NCI-H524 (cell line): ENCODE data around the gene FNDC3B.
"Not testable (repeated sequence)": the region's sequence is repeated elsewhere in the genome, so short reads cannot be mapped to it uniquely, and the experiment has no call there.

Experiments
- DNase-seq, 2 experiments: peaks; one replicate each; lab custom pipeline; 2025; lab: John Stamatoyannopoulos, UW

Gene FNDC3B

DNA sequence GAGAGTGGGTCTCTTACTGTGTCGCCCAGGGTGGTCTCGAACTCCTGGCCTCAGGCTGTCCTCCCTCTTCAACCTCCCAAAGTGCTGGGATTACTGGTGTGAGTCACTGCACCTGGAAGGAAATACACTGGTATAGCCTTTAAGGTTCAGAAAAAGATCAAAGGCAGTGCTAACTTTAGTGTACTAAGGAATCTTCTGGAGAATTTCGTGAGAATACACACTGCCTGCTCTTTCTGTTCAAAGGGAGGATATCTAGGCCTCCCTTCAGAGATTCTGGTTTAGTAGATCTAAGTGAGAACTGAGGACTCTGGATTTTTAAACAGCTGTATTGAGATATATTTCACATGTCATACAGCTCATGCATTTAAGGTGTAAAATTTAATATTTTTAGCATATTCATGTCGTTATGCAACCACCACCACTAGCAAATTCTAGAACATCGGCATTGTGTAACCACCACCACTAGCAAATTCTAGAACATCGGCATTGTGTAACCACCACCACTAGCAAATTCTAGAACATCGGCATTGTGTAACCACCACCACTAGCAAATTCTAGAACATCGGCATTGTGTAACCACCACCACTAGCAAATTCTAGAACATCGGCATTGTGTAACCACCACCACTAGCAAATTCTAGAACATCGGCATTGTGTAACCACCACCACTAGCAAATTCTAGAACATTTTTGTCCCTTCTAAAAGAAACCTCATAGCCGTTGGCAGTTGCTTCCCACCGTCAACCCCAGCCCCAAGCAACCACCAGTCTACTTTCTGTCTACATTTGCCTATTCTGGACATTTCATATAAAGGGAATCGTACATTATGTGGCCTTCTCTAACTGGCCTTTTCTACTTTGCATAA lies 54.4 kb downstream of the FNDC3B start:
- DNase-seq: not testable (repeated sequence)

DNA sequence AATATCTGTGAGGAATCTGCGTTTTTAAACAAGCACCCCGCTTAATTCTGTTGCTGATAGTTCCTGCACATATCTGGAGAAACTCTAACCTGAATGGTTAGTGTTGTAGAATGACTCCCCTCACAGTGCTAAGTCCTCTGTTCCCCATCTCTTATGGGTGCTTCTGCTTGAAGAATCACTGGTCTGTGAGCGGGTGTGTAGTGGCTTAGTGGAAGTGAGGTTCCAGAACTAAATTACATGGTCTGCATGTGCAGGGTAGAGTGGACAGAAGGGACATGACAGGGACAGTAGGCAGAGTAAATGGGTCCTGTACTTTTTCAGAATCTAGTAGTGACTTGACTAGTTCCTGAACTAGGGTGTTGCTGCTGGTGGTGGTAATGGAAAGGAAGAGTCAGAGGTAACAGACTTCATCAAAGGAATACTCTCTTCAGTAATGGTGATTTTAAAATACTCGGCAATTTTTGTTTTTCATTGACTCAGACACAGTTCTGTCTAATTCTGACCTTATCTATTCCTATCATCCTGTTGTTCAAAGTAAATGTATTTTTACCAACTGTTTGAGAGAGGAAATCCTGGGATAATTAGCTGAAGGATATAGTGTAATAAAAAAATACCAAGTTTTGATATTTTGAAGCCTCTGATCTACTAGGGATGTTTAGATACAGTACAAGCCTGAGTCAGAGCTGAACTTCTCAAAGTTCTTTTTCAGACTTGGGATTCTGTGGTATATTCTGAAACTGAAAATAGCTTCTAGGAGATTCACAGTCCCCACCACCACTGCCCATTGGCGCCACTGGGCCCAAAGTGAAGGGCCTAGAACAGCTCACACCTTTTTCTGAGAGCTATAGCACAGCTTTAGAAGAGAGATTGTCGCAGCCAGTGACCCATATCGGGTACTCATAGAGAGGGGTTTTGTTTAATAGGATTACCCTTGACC lies 55.5 kb downstream of the FNDC3B start:
- peak in 1 of 2 experiments; percentile 59 for DNase-seq

DNA sequence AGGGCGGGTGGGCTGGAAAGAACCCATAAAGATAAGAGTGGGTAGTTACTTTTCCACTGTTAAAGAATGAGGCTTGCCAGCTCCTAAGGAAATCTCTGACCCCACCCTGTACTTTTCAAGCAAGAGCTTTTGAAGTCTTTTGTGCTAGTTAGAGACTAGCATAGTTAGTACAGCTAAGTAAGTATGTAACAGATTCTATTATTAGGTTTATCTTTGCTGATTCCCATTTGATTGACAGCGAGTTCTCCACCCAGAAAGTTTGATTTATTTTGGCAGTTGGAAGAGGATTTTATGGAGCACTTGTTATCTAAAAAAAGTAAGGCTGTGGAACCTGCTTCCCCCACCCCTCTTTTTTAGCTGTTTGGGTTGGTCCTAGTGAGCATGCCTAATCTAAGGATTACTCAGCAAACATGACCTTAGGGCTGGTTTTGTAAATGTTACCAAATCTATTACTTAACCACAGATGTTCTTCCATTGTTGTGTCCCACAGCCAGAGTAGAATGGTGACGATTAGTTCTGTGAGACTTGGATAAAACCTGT lies 57.6 kb downstream of the FNDC3B start:
- DNase-seq: no peak

DNA sequence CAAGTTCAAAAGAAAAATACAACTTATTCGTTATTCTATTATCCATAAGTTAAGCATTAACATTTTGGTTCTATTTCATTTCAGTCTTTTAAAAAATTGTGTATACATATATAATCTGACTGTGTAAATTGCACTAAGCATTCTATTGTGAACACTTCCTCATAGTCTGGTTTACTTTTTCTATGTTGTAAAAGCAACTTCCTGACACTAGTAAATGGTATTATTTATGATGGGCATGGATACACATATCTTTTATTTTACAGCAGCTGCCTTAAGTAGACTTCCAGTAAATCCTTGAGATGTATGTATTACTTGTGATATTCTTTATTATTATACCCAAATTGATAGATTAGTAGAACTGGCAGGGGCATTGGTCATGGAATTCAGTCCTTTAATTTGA lies 58.2 kb downstream of the FNDC3B start:
- DNase-seq: no peak

DNA sequence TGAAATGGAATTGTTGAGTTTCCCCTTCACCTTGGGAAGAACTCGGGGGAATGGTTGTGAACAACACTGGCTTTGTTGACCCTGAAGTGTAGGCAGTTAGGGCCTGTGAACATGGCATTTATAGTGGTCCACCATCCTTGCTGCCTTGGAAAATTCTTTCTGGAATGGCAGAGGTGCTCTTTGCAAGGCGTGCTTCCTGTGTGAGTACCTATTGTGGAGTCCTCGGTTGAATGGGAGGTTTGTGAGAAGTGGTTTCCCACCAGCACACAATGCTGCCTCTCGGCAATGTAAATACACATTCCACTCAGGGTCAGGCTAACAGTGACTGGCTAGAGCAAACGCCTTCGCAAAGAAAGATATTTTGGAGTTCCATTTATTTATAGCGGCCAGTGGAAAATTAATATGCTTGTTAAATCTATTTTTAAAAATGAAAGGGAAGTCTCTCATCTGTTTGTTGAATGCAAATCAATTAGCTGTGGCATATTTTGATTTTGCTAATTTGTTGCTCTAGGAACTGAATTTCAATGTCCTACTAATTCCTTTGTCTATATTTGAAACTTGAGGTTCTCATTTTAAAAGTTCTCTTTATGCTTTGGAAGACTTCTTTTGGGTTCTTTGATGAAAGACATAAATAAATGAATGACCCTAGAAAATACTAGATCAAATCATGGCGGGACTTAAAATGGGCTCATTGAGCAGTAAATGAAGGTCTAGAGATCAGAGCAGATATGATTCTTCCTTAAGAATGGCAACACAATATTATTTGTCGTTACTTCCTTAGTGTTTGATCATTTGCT lies 59.5 kb downstream of the FNDC3B start:
- no peak for DNase-seq

DNA sequence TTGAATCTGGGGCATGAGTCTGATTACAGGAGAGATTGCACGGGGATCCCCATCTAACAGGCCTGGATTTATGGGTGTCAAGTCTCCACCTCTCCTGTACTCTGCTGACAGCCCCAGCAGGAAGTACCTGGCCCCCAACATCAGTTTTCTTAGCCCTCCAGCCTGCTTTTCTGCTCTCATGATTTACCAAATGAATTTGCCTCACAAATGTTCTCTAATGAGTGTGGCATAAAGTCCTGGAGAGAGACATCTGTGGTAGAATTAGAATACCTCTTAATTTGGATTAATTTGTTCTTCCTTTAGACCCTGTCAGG lies 60.1 kb downstream of the FNDC3B start:
- DNase-seq: peak in 1 of 2 experiments; percentile 57

DNA sequence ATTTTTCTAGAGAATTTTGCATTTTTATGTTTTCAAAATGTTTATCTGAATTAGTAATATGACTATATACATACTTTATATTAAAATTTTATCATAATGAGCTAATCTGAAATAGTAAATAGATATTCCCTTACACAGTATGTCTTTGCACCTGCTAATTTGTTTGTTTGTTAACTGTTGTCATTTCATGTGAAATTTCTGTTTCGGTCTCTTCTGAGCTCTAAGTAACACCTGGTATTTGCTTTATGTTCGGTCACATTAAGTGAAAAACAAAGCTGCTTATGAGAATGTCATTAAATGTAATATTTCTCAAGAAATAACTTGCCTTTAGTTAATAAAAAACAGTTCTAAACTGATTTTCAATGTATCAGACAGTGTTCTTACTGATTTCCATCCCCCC lies 61.1 kb downstream of the FNDC3B start:
- DNase-seq: no peak

DNA sequence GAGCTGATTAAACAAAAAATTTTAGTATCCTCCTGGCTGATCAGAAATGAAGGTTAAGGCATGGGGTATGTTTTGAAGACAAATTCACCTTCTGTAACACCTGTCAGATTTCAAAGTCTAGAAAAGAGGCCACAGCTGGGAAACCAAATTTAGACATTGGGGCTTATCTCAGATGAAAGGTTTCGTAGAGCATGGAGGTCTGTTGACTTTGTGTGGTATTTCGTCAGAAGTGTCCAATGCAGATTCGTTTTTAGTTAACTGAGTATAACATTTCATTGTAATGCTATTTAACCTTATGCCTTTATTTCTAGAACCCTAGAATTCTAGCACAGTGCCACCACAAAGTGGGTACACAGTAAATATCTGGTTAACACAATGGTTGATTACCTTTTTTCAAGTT lies 61.7 kb downstream of the FNDC3B start:
- DNase-seq: no peak

DNA sequence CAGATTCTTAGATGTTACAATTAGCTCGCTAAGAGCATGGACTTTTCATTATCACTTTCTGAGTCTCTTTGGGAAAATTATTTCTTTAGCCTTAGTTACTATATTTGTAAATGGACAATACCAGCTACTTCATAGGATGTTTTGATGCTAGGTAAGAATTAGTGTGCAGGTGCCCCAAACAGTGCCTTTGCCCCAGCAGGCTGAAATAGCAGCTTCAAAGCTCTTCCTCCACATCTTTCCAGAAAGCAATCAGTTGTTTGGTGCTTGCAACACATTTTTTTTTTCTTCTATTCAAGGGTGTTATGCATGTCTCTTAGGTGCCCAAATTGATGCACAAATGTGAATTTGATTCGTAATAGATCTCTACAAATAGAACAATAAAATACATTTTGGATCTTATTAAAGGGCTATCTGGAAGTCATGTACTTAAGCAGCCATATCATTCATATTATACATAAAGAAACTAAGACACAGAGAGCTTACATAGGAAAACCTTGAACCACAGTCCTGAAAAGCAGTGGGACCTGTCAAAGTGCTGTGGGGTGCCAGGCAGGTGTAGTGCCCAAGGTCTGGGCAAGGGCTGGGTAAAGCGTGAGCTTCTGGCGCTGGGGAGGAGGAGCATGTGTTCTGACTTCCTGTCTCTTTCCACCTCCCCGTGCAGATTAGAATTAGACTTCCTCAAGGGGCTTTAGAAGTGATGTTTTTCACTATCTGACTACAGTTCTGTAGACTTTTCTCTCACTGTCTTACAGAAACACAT lies 62.9 kb downstream of the FNDC3B start:
- DNase-seq: no peak

DNA sequence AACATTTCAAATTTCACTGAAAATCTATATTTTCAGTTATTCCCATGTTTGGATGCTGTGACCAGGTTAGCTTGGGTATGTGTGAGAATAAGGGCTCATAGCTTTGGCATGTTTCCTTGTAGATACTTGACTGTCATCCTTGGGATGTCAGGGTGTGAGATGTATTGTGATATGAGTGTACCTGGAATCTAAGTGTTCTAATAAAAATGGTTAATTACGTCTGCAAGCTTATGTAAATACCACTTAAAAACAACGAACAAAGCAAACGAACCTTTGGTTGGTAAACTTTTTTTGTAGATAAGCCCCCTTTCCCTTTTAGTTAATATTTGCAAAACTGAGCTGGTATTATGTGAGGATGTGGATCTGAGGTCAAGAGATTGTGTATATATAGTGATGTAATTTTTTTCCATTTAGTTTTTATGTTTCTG lies 63.5 kb downstream of the FNDC3B start:
- DNase-seq: no peak

DNA sequence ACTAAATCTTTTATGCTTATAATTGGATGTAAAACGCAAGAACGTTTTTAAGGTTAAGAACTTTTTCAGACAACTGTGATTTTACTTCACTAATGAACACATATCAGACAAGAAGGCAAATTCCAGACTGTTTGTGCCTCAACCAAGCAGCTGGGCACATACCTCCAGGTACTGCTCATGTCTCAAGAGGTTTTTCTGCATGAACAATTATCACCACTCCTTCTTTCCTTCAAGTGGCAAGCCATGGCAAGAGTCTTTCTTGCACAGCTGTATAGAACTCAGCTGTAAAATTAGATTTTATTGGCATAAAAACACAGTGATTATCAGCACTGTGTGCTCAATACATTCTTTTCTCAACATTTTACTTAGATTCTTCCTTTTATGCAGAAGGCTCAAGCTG lies 64.3 kb downstream of the FNDC3B start:
- peak; percentile 41 to 71 for DNase-seq

DNA sequence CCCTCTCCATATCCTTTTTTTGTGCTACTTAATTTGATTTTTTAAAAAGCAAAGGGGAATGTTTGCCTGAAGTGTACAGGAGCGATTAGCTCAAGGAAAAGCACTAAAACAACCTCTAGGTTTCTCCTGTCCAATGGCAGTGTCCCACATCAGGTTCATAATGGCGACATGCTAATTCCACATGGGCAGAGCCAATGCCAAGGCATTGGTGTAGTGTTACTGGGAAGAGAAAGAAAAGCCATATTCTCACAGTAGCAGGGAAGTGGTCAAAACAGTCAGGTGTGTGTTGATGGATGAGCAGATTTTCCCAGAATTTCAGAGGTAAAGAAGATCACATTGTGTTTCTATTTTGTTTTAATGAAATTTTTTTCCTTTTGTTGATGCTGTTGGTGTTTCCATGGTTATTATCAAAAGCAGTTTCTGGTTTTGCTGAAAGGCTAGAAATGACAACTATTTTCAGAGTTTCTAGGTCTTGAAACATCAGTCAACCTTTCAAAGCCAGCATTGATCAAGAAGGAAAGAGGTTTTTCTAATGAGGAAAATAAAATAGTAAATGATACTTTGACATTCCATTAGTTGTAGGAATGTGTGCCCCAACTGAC lies 65.2 kb downstream of the FNDC3B start:
- no peak for DNase-seq

DNA sequence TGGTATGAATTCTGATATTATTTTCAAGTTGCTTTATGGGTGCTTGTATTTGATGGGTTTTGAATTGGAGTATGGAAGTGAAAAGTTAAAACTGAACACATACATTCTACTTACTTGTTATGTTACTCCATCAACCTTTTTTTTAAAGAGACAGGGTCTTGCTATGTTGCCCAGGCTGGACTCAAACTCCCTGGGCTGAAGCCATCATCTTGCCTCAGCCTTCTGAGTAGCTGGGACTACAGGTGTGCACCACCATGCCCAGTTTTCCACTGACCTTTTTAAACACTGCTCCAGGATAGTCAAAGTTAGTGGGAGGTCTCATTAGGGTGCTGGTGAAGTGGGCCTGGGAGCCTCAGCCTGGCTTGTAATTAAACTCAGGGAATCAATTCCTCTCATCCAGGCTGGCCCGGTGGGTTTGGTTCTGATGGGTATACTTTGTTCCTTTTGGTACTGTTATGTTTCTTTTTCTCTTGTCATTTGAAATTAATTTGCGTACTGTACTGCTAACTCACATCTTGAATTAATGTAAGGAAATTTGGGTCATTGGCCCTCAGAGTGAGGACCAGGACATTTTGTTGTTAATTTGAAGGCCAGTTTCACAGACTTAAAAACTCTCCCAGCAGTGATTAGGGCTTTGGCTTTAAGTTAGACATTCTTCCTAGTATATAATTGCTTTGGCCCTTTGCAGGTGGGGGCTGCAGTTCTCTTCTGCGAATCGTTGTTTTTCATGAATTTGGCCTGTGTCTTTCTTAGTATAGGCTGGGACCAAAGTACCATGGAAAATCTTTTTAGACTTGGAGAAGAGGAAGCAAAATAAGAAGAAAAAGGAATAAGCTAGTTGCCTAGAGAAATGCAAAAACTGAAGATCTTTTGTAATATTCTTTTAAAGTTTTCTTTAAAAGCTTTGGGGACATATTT lies 66.9 kb downstream of the FNDC3B start:
- DNase-seq: no peak

DNA sequence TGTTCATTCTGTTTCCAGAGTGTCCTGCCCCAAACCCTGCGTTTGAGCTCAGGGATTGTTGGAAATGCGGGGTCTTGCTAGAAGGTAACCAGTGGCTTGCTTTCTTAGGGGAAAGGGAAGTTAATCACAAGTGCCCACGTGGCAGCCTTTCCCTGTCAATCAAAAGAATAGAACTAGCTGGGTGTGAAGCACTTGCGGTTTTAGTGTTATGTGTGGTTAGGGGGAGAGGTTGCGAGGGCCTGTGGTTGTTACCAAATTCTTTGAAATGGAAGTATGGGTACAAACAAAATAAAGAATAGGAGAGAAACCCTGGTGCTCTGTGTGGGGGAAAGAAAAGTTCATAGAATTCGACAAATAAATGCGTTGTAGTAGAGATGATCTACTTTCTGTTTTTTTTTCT lies 67.6 kb downstream of the FNDC3B start:
- DNase-seq: no peak

DNA sequence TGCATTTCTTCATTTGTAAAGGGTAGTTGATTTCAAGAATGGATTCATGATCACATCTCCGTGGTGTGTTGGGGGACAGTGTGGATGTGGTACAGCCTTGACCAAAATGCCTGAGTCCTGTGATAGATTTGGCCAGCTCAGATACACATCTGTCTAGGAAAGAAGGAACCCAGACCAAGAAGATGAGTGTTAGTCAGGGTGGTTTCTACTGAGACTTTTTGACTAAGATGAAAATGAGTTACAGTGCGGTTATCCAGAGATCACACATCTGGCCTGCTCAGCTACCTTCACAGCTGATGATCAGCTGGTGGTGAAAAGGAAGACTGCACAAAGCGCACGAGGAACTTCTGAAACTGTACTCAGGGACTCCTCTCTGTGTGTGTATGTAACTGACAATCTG lies 68.0 kb downstream of the FNDC3B start:
- no peak for DNase-seq

DNA sequence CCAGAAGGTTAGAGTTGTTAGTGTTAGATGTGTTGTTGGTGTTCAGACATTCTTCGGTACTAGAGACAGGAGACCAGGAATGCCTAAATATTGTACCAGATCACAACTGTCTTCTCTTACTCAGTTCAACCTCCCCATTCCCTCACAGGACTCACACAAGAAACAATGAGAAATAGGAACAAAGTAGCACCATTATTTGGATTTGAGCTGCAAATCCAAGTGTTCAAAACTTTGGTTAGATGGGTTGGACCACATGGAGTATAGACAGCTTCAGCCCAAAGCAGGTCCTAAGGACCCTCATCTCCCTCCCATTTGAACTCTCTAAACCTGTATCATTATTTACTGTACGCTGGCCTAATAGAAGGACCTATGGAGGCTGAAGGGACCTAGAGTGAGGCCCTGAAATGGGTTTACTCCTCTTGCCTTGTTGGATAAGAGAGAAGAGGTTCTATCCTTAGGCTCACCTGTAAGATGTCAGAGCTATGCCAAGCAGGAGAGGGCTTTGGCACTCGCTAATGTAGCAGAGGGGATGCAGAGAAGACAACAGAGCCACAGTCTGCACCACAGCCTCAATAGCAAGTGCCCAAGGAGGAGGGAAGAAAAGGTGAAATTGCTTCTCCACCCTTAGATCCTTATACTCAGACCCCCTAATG lies 70.9 kb downstream of the FNDC3B start:
- no peak for DNase-seq

DNA sequence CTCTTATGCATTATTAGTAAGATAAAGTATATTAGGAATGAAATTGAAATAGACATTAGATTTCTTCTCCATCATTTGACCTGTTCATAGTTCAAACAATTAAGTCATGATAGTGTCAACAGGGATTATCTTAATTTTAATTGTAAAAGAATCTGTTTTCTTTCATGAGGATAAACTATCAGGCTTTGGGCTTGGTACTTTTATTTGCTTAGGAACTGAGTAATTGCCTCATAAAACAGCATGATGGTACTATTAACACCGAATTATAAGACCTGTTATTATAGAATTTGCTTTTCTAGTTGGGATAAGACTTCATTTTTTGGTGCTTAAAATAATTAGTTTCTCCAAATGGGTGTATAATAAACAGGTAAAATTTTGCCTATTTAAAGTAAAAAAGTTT lies 71.8 kb downstream of the FNDC3B start:
- DNase-seq: no peak

DNA sequence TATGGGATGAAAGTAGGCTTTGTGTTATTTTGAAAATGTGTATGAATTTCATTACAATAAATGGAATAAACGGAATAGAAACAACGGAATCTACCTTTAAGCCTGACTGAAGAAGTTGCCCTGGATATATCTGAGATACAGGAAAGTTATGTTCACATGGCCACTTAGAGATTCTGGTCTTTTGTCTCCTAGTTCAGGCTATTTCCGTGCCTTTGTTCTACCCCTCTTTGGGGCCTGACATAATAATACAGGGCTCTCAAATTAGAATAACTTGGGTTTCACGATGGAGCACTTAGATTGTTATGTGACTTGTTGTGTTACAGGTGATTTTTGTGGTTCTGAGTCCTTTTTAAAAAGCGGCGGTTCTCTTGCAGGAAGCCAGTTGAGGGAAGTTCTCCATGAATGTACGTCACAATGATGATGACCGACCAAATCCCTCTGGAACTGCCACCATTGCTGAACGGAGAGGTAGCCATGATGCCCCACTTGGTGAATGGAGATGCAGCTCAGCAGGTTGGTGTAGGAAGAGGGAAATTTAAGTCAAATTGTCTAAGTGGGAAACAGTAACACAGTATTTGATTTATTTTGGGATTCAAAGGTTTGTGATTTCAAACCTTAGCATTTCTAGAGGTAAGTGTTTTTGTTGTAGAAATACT lies 72.8 kb downstream of the FNDC3B start:
- no peak for DNase-seq

DNA sequence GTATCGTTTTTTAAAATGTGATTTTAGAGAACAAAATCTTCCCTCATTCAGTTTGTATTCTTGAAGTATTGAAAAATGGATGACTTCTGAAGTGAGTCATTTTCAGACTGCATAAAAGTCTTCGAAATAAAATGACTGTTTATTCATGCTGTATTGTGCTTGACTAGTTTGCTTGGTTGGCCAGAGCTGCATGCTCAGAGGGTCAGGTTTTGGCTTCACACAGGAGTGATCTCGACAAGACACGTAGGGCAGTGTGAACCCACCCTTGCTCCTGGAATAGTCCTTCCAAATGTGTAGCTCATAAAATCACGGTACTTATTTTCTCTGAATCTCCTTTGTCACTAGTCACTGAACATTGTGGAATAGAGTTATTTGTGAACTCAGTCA lies 73.3 kb downstream of the FNDC3B start:
- DNase-seq: no peak
